ENCODE measurements around the gene MEA1. TPM values are rescaled to one million over a fixed set of nuclear protein-coding genes. Genes with fewer than 3 reads are reported as not detected.

Gene MEA1
- total and polyA plus RNA-seq, 9 donors: 48.2 to 95.1 (median 63.2) TPM

- DNase-seq: no peak
- Histone ChIP-seq H3K36me3 (no peaks in the 10 kb centered on the region), H3K27me3 (no peaks in the 10 kb centered on the region), H3K9me3 (no peaks in the 10 kb centered on the region), H3K4me3 (no peak overlapping the region), H3K4me1 (ENCODE audit: insufficient read depth) (no peaks in the 10 kb centered on the region), H3K27ac (no peak overlapping the region)
- TF ChIP-seq EP300 (IDR thresholded peaks at IDR 0.05) (no peak), CTCF (IDR thresholded peaks at IDR 0.05) (no peak), POLR2A (IDR thresholded peaks at IDR 0.05) (no peak)
- intact Hi-C loops (cut with DNase I): no loop called here
- 70 to 79% (median 71%) methylated on average over 5 of the region's 5 CpGs for WGBS, 3 donors
These were observed 23.5 kb upstream of the MEA1 start for GRCh38 chr6:43037197-43037596.

DNA sequence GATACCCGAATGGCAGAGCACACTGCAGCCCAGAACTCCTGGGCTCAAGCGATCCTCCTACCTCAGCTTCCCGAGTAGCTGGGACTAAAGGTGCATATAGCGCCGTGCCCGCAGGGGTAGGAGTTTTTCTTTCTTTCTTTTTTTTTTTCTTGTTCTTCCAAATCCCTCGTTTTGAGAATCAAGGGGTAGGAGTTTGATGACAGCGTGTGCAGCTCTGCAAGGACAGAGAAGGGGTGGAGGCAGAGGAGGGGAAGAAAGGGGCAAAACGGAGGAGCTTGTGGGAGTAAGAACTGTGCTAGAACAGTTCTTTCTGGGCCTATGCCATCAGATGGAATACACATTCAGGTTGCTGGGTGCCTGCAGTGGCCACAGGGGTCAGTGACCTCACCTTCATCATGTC lies 23.0 kb upstream of the MEA1 start:
- intact Hi-C loops (cut with DNase I): no loop called here
- Histone ChIP-seq H3K36me3 (no peaks in the 10 kb centered on the region), H3K9me3 (no peaks in the 10 kb centered on the region), H3K27me3 (no peaks in the 10 kb centered on the region), H3K4me1 (ENCODE audit: insufficient read depth) (no peaks in the 10 kb centered on the region), H3K27ac (no peak overlapping the region), H3K4me3 (no peak overlapping the region)
- WGBS, 3 donors: 82 to 87% (median 84%) methylated on average over 9 of the region's 9 CpGs
- TF ChIP-seq POLR2A (IDR thresholded peaks at IDR 0.05): no peak
- no peak for TF ChIP-seq EP300 (IDR thresholded peaks at IDR 0.05)
- no peak for TF ChIP-seq CTCF (IDR thresholded peaks at IDR 0.05)
- DNase-seq: no peak

DNA sequence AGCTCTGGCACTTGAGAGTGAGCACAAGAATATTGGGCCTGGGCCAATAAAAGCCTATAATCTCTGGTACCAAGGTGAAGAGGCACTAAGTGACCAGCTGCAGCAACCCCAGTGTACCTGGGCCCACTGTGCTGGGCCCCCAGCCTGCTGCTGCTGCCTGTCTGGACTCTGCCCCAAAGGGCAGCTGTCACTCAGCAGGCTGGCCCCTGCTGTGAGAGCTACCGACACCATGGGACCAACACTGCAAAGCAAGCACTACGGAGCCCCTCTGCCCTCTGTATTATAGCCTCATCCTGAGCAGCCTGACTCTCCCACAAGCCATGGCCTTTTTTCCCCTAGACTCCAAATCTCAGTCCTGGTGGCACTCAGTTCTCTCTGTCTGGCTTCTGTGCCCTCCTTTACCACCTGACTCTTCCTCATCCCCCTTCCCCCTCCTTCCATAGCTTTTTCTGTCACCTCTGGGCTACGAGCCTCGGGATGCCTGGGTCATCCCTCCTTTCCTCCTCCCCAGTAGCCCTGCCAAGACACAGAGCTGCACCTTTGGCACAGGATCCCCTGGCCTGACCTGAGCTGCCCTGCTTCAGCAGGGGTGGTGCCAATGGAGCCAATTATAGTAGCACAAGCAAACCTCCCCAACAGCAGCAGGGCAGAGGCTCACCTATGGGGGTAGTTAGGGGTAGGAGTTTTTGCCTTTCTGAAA lies 21.9 kb upstream of the MEA1 start:
- H3K4me3 ChIP-seq: no peak overlapping the region
- intact Hi-C loops (cut with DNase I): no loop called here
- DNase-seq: no peak
- 61 to 67% (median 66%) methylated on average over 4 of the region's 4 CpGs for WGBS, 3 donors
- H3K36me3 ChIP-seq: no peaks in the 10 kb centered on the region
- no peaks in the 10 kb centered on the region for H3K9me3 ChIP-seq
- H3K4me1 ChIP-seq (ENCODE audit: insufficient read depth): no peaks in the 10 kb centered on the region
- TF ChIP-seq CTCF (IDR thresholded peaks at IDR 0.05): no peak
- TF ChIP-seq POLR2A (IDR thresholded peaks at IDR 0.05): no peak
- TF ChIP-seq EP300 (IDR thresholded peaks at IDR 0.05): no peak
- H3K27me3 ChIP-seq: no peaks in the 10 kb centered on the region
- H3K27ac ChIP-seq: no peak overlapping the region

DNA sequence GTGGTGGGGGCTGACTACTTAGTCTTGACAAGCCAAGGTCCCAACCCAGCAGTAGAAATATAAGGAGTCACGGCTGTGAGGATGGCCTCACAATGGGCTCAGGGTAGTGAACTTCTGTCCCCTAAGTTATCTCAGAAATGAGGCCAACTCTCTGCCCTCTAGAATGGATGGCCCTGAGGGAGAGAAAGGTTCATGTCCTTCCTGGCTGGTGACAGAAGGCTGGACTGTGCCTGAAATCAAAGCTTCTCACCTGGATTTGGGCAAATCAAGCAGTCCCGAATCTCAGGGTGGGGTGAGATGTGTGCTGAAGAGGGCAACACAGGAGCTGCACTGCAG lies 20.4 kb upstream of the MEA1 start:
- H3K27ac ChIP-seq: no peak overlapping the region
- no peaks in the 10 kb centered on the region for H3K9me3 ChIP-seq
- H3K36me3 ChIP-seq: no peaks in the 10 kb centered on the region
- no peak overlapping the region for H3K4me3 ChIP-seq
- no peak for TF ChIP-seq CTCF (IDR thresholded peaks at IDR 0.05)
- TF ChIP-seq EP300 (IDR thresholded peaks at IDR 0.05): no peak
- no peak for TF ChIP-seq POLR2A (IDR thresholded peaks at IDR 0.05)
- no peaks in the 10 kb centered on the region for H3K4me1 ChIP-seq (ENCODE audit: insufficient read depth)
- H3K27me3 ChIP-seq: no peaks in the 10 kb centered on the region
- DNase-seq: no peak
- intact Hi-C loops (cut with DNase I): no loop called here
- 68 to 72% (median 71%) methylated on average over 2 of the region's 2 CpGs for WGBS, 3 donors
